Activated T-helper 17 cell treated with anti-CD3 and anti-CD28 coated beads, Interleukin-2, amount 50 U/mL, for 72 hours (primary cell): ENCODE data around the gene HMG20A. TPM values are rescaled to one million over a fixed set of nuclear protein-coding genes. Genes with fewer than 3 reads are reported as not detected.
A peak's percentile ranks its signal among the peaks of the same experiment; 100 is the strongest.

Experiments used
- ATAC-seq: fragments of 150-1000 bp; cut with Tn5 transposase; replicated peaks from 2 replicates; pipeline ENCODE4 v1.10.0; 2021; ENCODE audit warnings: mild to moderate bottlenecking, moderate library complexity
- H3K27ac Mint-ChIP-seq: one replicate; pipeline ENCODE4 v1.8.0; 2022; ENCODE audit warnings: mixed read lengths
- H3K27me3 Mint-ChIP-seq: one replicate; pipeline ENCODE4 v1.8.0; 2022; ENCODE audit warnings: mixed read lengths
- H3K36me3 Mint-ChIP-seq: one replicate; pipeline ENCODE4 v1.8.0; 2022; ENCODE audit warnings: low read depth, mild to moderate bottlenecking, mixed read lengths
- H3K4me1 Mint-ChIP-seq: one replicate; pipeline ENCODE4 v1.8.0; 2022; ENCODE audit warnings: mixed read lengths
- H3K4me3 Mint-ChIP-seq: one replicate; pipeline ENCODE4 v1.8.0; 2022; ENCODE audit warnings: mild to moderate bottlenecking, mixed read lengths
- H3K9me3 Mint-ChIP-seq: one replicate; pipeline ENCODE4 v1.8.0; 2022; ENCODE audit warnings: mixed read lengths
- total RNA-seq, 2 donors: library from RNA; stranded (reverse); gene quantifications; one replicate each; pipeline ENCODE4 v1.2.3, GENCODE V29; 2022

Gene HMG20A
- total RNA-seq, 2 donors from 2014 or later: 30.4 to 31.2 TPM

- no peak overlapping the region for H3K4me3 Mint-ChIP-seq
- H3K9me3 Mint-ChIP-seq: no peaks in the 10 kb centered on the region
- no peaks in the 10 kb centered on the region for H3K36me3 Mint-ChIP-seq
- peaks cover 12% of the 10 kb centered on the region for H3K4me1 Mint-ChIP-seq
- ATAC-seq: no peak
- H3K27ac Mint-ChIP-seq: no peak overlapping the region
- H3K27me3 Mint-ChIP-seq: no peaks in the 10 kb centered on the region
Observed at GRCh38 chr15:77414789-77415442, 5.8 kb upstream of the HMG20A start.

GRCh38 chr15:77415450-77416147, 5.1 kb upstream of the HMG20A start:
- no peak for ATAC-seq
- Mint-ChIP-seq H3K36me3 (no peaks in the 10 kb centered on the region), H3K4me1 (peaks cover 10% of the 10 kb centered on the region), H3K9me3 (no peaks in the 10 kb centered on the region), H3K27me3 (no peaks in the 10 kb centered on the region), H3K27ac (no peak overlapping the region), H3K4me3 (no peak overlapping the region)

- Mint-ChIP-seq H3K36me3 (no peaks in the 10 kb centered on the region), H3K4me1 (peaks cover 10% of the 10 kb centered on the region), H3K27me3 (no peaks in the 10 kb centered on the region), H3K27ac (no peak overlapping the region), H3K9me3 (no peaks in the 10 kb centered on the region), H3K4me3 (no peak overlapping the region)
- ATAC-seq: no peak
Observed at GRCh38 chr15:77416148-77416455, 4.6 kb upstream of the HMG20A start.

GRCh38 chr15:77416954-77417353, 3.7 kb upstream of the HMG20A start:
- H3K36me3 Mint-ChIP-seq: no peaks in the 10 kb centered on the region
- H3K4me3 Mint-ChIP-seq: no peak overlapping the region
- H3K9me3 Mint-ChIP-seq: no peaks in the 10 kb centered on the region

GRCh38 chr15:77417602-77418001, 3.1 kb upstream of the HMG20A start:
- H3K4me1 Mint-ChIP-seq: peaks cover 10% of the 10 kb centered on the region
- no peaks in the 10 kb centered on the region for H3K9me3 Mint-ChIP-seq
- no peak for ATAC-seq
- no peak overlapping the region for H3K4me3 Mint-ChIP-seq
- H3K36me3 Mint-ChIP-seq: no peaks in the 10 kb centered on the region
- no peaks in the 10 kb centered on the region for H3K27me3 Mint-ChIP-seq
- H3K27ac Mint-ChIP-seq: no peak overlapping the region

More at GRCh38 chr15:77416954-77417353, 3.7 kb upstream of the HMG20A start:
- H3K27ac Mint-ChIP-seq: no peak overlapping the region
- ATAC-seq: no peak
- no peaks in the 10 kb centered on the region for H3K27me3 Mint-ChIP-seq
- H3K4me1 Mint-ChIP-seq: peaks cover 10% of the 10 kb centered on the region

- peak overlapping the region; percentile 99 for H3K4me3 Mint-ChIP-seq
- no peaks in the 10 kb centered on the region for H3K27me3 Mint-ChIP-seq
- no peak for ATAC-seq
- H3K9me3 Mint-ChIP-seq: no peaks in the 10 kb centered on the region
- peaks cover 10% of the 10 kb centered on the region for H3K4me1 Mint-ChIP-seq
- H3K27ac Mint-ChIP-seq: peak overlapping the region; percentile 39
- H3K36me3 Mint-ChIP-seq: no peaks in the 10 kb centered on the region
Observed at GRCh38 chr15:77418391-77418965, 2.2 kb upstream of the HMG20A start.

GRCh38 chr15:77418966-77419835, 1.5 kb upstream of the HMG20A start:
- no peak for ATAC-seq
- Mint-ChIP-seq H3K9me3 (no peaks in the 10 kb centered on the region), H3K27me3 (no peaks in the 10 kb centered on the region), H3K36me3 (no peaks in the 10 kb centered on the region), H3K4me1 (peaks cover 10% of the 10 kb centered on the region), H3K4me3 (peak overlapping the region; percentile 99), H3K27ac (peak overlapping the region; percentile 39)

GRCh38 chr15:77419836-77420609, 665 bp upstream of the HMG20A start, which contains the start of gene PEAK1:
Gene PEAK1, minus strand, starts transcription at chr15:77420104. Its CDS starts 238,178 bp downstream, at chr15:77181926.
- H3K36me3 Mint-ChIP-seq: peaks cover 1% of the 10 kb centered on the region
- no peaks in the 10 kb centered on the region for H3K27me3 Mint-ChIP-seq
- peak within 1 kb of the TSS; percentile 97 for H3K27ac Mint-ChIP-seq
- H3K4me3 Mint-ChIP-seq: peak within 1 kb of the TSS; percentile 99
- H3K9me3 Mint-ChIP-seq: no peaks in the 10 kb centered on the region
- peak; percentile 99 for ATAC-seq
- peaks cover 12% of the 10 kb centered on the region for H3K4me1 Mint-ChIP-seq

- Mint-ChIP-seq H3K36me3 (peaks cover 5% of the 10 kb centered on the region), H3K27ac (peak overlapping the region; percentile 97), H3K9me3 (no peaks in the 10 kb centered on the region), H3K27me3 (no peaks in the 10 kb centered on the region), H3K4me3 (peak overlapping the region; percentile 99), H3K4me1 (peaks cover 16% of the 10 kb centered on the region)
- ATAC-seq: no peak
Observed at GRCh38 chr15:77421370-77421700, 647 bp downstream of the HMG20A start.

- Mint-ChIP-seq H3K27ac (no peak overlapping the region), H3K4me1 (peaks cover 21% of the 10 kb centered on the region), H3K9me3 (no peaks in the 10 kb centered on the region), H3K27me3 (no peaks in the 10 kb centered on the region), H3K4me3 (no peak overlapping the region), H3K36me3 (peaks cover 5% of the 10 kb centered on the region)
- no peak for ATAC-seq
Observed at GRCh38 chr15:77425104-77425503, 4.4 kb downstream of the HMG20A start.

GRCh38 chr15:77426377-77426776, 5.7 kb downstream of the HMG20A start:
- Mint-ChIP-seq H3K4me1 (peaks cover 30% of the 10 kb centered on the region), H3K9me3 (no peaks in the 10 kb centered on the region), H3K27ac (peak overlapping the region; percentile 4)

GRCh38 chr15:77426871-77427270, 6.2 kb downstream of the HMG20A start:
- no peak for ATAC-seq
- H3K9me3 Mint-ChIP-seq: no peaks in the 10 kb centered on the region
- H3K36me3 Mint-ChIP-seq: peaks cover 5% of the 10 kb centered on the region
- peak overlapping the region; percentile 4 for H3K27ac Mint-ChIP-seq
- H3K4me3 Mint-ChIP-seq: peak overlapping the region; percentile 19
- no peaks in the 10 kb centered on the region for H3K27me3 Mint-ChIP-seq
- H3K4me1 Mint-ChIP-seq: peaks cover 30% of the 10 kb centered on the region

More at GRCh38 chr15:77426377-77426776, 5.7 kb downstream of the HMG20A start:
- Mint-ChIP-seq H3K27me3 (no peaks in the 10 kb centered on the region), H3K4me3 (peak overlapping the region; percentile 19), H3K36me3 (peaks cover 5% of the 10 kb centered on the region)
- ATAC-seq: no peak

- Mint-ChIP-seq H3K27ac (peak overlapping the region; percentile 50), H3K9me3 (no peaks in the 10 kb centered on the region), H3K27me3 (no peaks in the 10 kb centered on the region), H3K4me3 (peak overlapping the region; percentile 27), H3K4me1 (peaks cover 26% of the 10 kb centered on the region), H3K36me3 (peaks cover 2% of the 10 kb centered on the region)
- peak; percentile 97 for ATAC-seq
Observed at GRCh38 chr15:77430213-77430612, 9.5 kb downstream of the HMG20A start.

- Mint-ChIP-seq H3K4me3 (peak overlapping the region; percentile 27), H3K27me3 (no peaks in the 10 kb centered on the region), H3K9me3 (no peaks in the 10 kb centered on the region), H3K36me3 (no peaks in the 10 kb centered on the region), H3K27ac (peak overlapping the region; percentile 50), H3K4me1 (peaks cover 27% of the 10 kb centered on the region)
- peak; percentile 75 for ATAC-seq
Observed at GRCh38 chr15:77430652-77431051, 10.0 kb downstream of the HMG20A start.
